HG02943 (cell line): ENCODE results near the gene GNAI2.
"Not testable (repeated sequence)": the region's sequence is repeated elsewhere in the genome, so short reads cannot be mapped to it uniquely, and the experiment has no call there.

Experiments used
- ATAC-seq: cut with Tn5 transposase; IDR thresholded peaks from one replicate; pipeline ENCODE4 v1.9.1; 2021; ENCODE audit warnings: mild to moderate bottlenecking, low read depth, moderate library complexity; ENCODE audit not compliant: unreplicated experiment

GNAI2 gene

DNA sequence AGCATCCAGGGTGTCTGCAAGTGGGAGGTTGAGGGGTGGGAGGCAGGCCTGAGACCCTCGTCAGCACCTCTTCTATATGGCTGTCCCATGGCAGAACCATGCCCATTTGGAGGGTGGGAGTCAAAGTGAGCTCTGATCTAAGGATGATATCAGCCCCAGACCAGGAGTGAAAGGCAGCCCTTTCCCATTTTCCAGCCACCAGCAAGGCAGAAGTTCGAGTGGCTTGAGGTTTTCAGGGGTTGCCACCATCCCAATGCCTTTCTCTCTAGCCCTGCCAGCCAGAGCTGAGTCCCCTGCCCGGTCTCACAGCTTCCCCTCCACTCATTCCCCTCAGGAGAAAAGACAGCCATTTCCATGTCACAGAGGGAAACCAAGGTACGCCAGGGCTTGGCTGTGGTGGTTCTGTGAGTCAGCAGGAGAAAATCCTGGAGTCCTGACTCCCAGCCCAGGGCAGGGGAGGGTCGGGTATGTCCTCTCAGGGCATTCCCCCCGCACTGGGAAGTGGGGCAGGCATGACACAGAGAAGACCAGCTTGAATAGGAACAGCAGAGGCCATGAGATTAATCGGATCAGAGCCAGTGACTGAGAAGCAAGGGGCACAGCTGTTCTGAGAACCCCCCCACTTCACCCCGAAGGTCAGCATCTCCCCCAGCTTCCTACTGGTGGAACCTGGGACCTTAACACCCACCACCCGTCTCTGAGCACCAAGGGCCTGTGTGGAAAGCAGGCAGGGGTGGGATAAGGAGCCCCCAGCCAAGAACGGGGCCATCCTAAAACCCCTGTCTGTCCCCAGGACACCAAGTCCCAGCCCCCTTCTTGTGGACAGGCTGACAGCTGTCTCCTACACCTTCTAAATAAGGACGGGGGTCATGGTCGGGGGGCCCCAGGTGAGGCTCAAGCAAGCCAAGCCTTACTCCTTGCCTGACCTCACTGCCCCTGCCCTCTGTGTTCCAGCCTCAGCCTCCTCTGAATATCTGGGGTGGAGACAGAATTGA is 31.9 kb upstream of the GNAI2 start:
- no peak for ATAC-seq

DNA sequence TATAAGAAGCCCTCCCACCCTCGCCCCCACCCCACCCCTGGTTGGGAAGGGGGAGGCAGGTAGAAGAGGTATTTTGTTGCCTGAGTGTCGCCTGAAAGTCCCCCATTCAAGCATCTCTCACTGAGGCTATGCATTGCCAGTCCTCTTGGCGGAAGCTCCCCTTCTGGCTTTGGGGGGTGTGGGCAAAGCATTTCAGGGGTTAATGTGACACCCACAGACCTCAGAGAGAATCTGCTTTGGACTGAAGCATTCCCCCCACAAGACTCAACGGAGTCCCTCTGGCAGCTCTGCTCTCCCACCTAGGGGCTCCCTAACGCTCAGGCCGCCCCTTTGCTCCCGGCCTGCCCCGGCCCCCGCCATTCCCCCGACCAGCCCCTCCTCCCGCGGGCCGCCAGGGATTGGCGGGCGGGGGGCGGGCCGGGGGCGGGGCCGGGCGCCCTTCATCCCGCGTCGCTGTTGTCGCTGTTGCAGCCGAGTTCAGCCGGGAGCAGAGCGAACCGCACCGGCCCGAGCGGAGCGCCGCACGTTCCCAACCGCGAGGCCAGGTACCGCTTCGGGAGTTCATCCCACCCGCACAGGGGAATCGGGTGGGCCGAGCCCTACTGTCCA is 31.1 kb upstream of the GNAI2 start, which contains the start of gene SLC38A3:
TSS of gene SLC38A3 (plus strand) at position 468 of the 609 bp plus-strand sequence. CDS start 8,929 bp downstream, outside the sequence.
- no peak for ATAC-seq

DNA sequence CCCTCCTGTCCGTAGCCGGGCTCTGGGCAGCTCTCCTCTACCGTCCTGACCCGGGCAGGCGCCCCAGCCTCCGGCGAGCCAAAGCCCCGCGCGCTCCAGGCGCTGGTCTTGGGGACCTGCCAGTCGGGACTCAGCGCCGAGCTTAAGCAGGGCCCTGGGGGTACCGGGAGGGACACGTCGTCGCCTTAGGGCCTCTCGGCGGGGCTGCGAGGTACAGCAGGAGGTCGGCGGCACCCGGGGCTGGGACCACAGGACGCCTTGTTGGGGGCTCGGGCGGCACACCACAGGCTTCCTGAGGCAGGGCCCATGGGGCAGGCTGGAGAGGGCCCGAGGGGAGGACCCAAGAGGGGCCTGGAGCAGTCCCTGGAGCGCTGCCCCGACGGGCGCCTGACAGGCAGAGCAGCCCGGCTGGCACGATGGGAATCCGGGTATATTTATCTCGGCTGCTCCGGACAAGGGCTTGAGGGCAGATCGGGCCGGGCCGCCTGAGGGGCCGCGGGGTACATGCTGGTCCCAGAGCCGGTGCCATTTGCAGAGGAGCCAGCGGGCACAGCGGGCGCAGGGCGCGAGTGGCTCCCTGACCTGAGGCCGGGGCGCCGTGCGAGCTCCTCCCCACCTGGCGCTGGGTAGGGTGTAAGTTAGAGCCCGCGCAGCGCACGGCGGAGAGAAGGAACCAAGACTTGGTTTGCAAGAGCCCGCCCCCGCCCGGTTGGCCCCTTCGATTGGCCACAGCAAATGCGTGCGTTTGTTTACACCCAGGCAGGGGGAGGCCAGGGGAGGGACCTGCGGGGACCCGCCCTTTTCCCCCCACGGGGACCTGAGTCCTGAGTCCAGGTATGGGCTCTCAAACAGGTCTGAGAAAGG is 30.4 kb upstream of the GNAI2 start:
- no peak for ATAC-seq

DNA sequence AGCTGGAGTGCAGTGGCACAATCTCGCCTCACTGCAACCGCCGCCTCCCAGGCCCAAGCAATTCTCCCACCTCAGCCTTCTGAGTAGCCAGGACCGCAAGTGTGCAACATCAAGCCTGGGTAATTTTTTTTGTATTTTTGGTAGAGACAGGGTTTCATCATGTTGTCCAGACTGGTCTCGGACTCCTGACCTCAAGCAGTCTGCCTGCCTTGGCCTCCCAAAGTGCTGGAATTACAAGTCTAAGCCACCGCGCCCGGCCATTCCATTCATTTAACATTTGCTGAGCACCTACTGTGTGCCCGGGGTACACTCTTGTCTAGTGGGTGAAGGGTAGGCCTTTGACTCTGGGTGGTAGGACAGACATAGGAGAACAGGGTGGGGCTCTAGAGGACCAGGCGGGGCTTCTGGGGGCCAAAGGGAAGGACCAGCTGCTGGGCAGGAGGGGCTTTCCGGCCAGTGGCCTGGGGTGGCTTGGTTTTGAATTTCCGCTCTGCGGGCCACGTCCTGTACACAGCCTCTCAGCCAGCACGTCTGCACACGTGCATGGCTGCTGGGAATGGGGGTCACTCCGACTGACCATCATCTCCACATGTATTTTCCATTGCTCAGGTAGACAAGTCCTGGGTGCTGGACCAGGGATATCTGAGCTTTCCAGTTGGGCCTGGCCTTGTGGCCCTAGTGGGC is 28.5 kb upstream of the GNAI2 start:
- ATAC-seq = no peak

DNA sequence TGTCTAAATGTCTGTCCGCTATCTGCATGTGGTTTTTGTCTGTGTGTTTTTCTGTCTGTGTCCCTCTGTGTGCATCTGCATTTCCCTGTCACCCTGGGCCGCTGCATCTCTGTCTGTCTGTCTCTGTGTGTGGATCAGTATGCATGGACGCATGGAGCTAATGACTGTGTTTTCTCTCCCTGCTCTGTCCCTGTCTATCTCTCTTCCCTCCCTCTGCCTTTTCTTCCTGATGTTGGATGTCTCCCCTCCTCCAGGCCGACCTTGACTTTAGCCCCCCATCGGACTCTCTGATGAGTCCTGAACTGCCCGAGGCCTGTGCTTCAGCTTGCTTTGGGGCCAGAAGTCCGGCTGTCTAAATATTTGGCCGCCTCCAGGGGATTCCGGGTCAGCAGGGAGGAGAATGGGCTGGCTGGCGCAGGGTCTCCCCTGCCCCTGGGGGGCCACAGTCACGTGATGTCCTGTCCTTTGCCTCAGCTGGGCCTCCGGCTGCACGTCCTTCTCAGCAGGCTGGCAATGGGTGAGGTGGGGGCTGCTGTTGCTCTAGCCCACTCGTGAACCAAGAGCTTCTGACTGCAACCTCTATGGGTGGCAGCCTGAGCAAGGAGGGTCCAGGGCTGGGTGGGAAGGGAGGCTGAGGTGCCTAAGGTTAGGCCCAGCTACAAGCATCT is 27.2 kb upstream of the GNAI2 start:
- ATAC-seq = no peak

DNA sequence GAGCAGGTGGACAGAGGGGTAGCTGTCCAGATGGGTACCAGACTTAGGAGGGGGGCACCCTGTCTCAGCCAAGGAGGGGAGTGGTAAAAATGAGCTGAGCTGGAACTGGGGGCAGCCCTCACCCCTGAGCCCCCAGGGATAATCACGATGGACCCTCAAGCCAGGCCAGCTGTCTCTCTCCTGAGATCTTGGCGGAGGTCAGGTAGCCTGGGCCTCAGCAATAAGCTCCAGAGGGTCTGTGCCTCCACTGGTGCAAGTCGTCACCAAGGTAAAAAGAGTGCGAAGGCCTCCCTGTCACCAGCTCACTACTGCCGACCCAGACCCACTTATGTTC is 25.9 kb upstream of the GNAI2 start:
- ATAC-seq = no peak

DNA sequence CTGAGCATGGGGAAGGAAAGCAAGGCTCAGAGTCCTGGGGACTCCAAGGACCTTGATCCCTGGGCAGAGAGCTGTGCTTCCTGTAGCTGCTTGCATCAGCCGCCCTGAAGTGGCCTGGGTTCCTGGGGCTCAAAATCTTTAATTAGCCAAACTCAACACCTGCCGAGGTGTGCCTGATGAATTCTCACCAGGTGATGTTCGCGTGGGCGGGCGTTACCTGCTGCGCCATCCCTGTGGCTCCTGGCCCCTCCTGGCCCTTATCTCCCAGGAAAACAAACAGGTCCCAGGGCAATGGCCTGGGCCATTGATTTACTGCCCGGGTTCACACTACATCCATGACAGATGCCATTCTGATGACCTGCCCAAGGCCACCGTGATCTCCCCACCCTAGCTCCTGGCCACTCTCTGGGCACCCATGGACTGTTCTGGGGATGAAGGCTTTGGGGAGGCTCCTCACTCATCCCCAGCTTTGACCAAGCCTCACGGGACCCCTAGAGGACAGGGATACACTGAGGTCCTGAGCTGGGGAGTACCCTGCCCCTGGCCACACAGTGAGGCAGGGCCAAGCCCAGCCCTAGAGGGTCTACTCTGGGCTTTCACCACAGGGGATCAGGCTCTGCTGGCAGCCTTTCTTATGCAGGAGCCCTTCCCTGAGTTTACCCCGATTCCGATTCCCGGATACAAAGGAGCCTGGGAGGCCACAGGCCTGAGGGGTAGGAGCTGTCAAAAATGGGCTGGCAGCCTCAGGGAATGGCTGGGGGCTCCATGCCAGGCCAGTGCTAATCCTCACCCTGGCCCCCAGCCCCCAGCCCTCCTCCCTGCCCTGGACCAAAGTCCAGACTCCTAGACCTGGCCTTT is 25.3 kb upstream of the GNAI2 start:
- no peak for ATAC-seq

DNA sequence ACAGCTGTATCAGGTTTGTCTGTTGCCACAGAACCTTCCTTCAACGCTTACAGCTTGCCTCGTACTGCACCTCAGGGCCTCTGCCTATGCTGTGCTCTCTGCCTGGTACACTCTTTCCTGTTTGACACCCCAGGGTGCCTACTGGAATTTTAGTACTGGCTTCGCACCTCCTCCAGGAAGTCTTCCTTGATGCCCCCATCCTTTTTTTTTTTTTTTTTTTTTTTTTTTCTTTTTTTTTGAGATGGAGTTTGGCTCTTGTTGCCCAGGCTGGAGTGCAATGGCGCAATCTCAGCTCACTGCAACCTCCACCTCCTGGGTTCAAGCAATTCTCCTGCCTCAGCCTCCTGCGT is 24.7 kb upstream of the GNAI2 start:
- ATAC-seq = not testable (repeated sequence)

DNA sequence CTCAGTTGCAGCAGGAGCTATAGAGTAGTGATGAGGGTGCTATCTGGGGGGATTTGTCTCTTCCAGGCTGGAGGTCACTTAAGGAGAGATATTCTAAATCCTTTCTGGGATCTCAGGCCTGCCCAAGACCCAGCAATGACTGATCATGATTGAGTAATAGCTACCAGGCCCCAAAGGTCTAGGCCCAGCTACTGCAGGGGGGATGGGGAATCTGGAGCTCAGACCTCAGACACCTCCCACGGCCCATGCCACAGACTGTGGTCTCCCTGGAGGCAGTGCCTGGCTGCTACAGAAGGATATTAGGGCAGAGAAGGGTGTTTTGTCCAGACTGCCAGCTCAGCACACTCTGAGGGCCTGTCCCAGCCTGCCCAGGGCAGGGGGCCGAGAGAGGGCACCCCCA is 24.1 kb upstream of the GNAI2 start:
- ATAC-seq = no peak

DNA sequence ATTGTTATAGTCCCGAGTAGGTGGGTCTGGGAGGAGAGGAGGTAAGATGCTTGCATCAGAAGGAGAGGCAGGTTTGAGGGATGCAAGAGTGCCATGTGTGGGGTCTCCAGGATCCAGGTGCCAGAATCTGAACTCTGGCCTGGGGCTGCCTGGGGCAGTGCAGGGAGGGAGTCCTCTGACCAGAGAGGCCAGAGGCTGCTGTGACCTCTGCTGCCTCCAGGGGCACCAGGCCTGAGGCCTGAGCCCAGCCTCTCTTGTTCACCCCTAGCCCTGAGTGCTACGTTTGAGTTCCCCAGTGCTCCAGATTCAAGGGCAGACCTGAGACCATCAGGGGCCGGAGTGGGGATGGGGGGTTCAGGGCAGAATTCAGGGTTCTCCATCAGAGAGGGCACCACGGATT is 23.5 kb upstream of the GNAI2 start:
- ATAC-seq = no peak

DNA sequence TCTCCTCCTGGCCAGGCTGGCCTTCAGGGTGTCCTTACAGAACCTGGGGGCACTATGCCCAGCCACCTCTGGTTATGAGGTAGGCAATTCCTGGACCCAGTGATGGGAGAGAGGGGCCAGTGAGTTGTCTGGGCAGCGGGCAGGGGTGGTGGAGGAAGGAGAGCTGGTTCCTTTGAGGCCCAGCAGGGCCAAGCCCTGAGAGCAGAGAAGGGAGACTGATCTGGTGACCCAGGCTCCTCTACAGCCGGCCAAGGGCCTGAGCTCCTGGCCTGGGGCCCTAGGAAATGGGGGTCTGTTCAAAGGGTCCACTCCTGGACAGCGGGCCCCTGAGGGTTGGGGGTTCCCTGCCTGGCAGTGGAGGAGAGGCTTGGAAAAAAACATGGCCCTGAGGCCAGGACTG is 23.0 kb upstream of the GNAI2 start:
- no peak for ATAC-seq

DNA sequence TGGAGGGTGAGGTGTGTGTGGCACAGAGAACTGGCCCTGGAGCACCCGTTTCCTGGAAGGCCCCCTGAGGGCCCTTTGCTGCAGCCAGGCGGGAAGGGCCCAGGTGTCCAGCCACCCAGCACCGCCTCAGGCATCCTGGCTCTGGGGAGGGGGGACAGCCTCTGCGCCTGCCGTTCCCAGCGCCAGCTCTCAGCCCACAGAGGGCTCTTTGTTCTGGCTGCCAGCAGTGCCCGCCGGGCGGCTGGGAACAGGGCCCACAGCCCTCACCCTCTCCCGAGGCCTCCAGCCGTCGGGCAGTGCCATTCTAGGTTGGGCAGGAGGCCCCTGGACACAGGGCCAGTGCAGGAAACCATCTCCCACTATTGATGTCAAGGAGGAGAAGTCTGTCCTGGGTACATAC is 22.6 kb upstream of the GNAI2 start:
- ATAC-seq = no peak

DNA sequence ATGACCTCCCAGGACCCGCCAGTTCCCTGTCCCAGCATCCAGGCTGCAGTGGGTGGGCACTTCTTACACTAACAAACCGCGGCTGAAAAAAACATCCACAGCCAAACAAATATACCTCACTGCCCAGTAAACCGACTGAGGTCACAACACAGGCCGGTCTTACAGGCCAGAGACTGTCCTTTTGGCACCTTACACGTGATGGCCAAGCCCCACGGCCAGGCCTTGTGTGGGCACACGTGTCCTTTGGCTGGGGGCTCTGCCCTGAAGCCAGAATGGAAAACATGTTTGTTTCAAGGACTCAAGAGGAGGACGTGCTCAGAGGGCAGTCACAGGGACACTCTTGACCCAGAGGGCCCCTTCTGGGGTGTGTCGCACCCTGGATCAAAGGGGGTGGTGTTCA is 21.2 kb upstream of the GNAI2 start:
- no peak for ATAC-seq

DNA sequence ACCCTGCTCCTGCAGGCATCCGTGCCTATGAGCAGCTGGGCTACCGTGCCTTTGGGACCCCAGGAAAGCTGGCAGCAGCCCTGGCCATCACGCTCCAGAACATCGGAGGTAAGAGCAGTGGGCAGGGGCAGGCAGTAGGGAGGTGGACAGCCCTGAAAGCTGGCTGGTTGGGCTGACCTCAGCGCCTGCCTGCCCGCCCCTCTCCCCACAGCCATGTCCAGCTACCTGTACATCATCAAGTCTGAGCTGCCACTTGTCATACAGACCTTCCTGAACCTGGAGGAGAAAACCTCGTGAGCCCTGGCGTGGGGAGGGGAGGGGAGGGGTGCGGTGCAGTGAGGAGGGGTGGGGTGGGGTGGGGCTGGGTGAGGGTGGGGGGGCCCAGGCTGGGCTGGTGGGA is 20.5 kb upstream of the GNAI2 start:
- ATAC-seq = no peak

DNA sequence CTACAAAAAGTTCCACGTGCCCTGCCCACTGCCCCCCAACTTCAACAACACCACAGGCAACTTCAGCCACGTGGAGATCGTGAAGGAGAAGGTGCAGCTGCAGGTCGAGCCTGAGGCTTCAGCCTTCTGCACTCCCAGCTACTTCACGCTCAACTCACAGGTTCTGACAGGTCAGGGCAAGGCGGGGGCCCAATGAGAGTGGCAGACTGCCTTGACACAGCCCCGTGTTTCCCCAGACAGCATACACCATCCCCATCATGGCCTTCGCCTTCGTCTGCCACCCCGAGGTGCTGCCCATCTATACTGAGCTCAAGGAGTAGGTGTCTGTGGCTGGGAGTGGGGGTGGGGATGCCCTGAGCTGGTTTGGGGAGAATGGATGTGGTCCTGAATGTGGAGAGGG is 18.3 kb upstream of the GNAI2 start:
- ATAC-seq = no peak

DNA sequence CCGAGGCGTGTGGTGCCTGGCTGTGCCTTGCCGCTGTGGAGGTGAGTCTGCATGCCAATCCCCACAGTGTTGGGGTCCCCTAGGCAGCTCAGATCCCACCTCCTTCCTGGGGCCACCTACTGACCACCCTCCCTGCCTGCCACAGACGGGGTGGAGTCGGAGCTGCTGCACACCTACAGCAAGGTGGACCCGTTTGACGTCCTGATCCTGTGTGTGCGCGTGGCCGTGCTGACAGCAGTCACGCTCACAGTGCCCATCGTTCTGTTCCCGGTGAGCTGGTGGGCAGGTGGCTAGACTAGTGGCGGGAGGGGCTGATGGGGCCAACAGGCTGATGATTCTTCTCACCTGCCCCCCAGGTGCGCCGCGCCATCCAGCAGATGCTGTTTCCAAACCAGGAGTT is 17.6 kb upstream of the GNAI2 start:
- ATAC-seq = no peak

DNA sequence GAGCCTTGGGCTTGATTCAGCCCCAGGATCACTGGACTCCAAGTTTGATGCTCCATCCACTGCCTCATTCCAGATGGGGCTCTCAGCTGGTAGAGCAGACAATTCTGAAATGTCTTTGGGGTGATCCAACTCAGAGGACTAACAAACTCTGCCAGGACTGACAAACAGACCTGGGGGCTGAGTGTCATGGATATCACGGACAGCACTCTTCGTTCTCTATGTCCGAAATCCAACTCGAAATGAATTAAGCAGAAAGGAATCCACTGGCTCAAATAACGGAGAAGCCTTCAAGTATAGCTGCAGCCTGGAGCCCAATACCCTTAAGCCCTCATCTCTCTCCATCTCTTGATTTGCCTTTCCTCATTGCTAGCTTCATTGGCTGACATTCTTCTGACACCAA is 16.7 kb upstream of the GNAI2 start:
- ATAC-seq = no peak

DNA sequence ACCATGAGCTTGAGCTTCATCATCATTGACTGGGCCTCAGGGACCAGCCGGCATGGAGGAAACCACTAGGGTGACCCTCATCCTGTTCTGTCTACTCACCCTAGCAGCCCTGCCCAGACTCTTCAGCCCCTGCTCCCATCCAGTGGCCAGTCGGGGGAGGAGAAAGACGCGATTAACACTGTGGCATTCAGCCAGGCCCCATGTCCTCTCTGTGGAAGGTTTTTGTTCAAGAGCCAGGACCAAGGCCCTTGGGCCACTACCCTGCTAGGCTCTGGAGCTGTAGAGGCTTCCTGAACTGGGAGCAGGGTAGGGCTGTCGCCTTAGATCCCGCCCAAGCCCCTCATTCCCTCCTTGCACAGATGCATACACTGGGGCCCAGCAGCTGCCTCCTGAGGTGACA is 15.9 kb upstream of the GNAI2 start:
- ATAC-seq = no peak

DNA sequence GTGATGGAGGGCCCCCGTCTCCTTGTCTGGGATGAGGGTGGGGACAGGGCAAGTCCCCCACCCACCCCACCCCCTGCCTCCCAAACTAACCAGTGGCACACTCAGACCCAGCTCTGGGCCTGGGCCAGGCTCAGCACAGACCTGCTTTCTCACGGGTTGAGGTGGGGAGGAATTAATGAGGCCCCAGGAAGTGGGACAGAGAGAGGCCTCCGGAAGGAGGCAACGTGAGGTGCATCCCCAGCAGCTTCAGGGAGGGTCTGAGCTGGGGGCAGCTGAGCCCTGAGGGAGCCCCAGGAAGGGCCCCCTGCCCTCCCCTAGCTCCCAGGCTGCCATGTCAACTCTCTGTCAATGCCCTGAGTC is 15.0 kb upstream of the GNAI2 start:
- ATAC-seq = no peak
